ENCODE measurements around the gene SYF2. TPM values are rescaled to one million over a fixed set of nuclear protein-coding genes. Genes with fewer than 3 reads are reported as not detected.
A peak's percentile ranks its signal among the peaks of the same experiment; 100 is the strongest.

Gene SYF2
- total and polyA plus RNA-seq, 2 of the 4 experiments (the other 2 are of a cell fraction): 8.6 to 19.5 TPM

DNA sequence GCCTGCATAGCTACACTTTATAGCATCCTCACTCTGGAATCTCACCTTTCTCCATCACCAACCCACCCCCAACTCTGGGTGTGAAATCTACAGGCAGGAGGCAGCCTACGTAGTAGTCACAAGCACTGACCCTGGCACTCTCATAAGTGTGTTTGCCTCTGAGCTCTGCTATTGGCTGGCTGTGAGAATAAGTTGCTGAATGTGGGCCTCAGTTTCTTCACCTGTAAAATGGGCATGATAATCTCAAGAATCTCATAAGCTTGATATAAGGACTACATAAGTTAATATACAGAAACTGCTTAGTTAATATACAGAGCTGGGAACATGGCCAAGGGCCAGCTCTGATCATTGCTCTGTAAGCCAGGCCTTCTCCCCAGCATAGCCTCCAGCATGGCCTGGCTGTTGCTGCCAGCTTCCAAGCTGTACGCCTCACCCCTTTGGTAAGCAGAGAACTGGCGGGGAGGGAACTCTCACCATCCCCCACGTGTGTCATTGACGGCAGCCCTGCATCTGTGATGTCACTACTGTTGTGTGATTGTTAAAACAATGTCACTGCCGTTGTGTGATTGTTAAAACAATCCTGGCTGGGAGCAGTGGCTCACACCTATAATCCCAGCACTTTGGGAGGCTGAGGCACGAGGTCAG, 53.3 kb downstream of the SYF2 start:
- H3K9ac ChIP-seq (ENCODE audit: low read depth, low read length): no peak overlapping the region
- intact Hi-C loops (cut with micrococcal nuclease): no loop called here

More for the DNA sequence above, 53.3 kb downstream of the SYF2 start:
- BruUV-seq (replicated peaks): no TSS peak
- Histone ChIP-seq H3K27me3 (ENCODE audit: control insufficient read depth, insufficient read depth, low read length) (peaks cover 10% of the 10 kb centered on the region), H4K20me1 (ENCODE audit: insufficient read depth, low read length) (no peaks in the 10 kb centered on the region), H3K9me3 (ENCODE audit: control insufficient read depth, insufficient read depth, low read length) (no peaks in the 10 kb centered on the region), H3K14ac (replicated peaks; ENCODE audit: low read depth, low read length) (no peak overlapping the region), H2BK15ac (ENCODE audit: low read depth, low read length) (no peak overlapping the region), H2AK9ac (replicated peaks; ENCODE audit: low read depth, low read length, poor library complexity) (no peak overlapping the region), H4K5ac (ENCODE audit: low read depth, low read length) (no peak overlapping the region), H3K4ac (ENCODE audit: low read depth, low read length) (no peak overlapping the region), H2BK20ac (ENCODE audit: low read depth, low read length) (no peak overlapping the region), H2AK5ac (ENCODE audit: low read depth, low read length) (no peak overlapping the region), H3K9me1 (ENCODE audit: insufficient read depth, low read length) (no peaks in the 10 kb centered on the region), H3K4me3 (ENCODE audit: insufficient read depth, low read depth, low read length) (no peak overlapping the region), H2BK120ac (ENCODE audit: low read depth, low read length) (no peak overlapping the region), H3K36me3 (ENCODE audit: control insufficient read depth, insufficient read depth, low read length) (no peaks in the 10 kb centered on the region), H2BK5ac (ENCODE audit: low read depth, low read length, poor library complexity, severe bottlenecking) (no peak overlapping the region), H3K18ac (ENCODE audit: low read depth, low read length) (no peak overlapping the region), H3K4me2 (ENCODE audit: low read depth, low read length) (no peak overlapping the region), H2AFZ (replicated peaks; ENCODE audit: low read length, poor library complexity) (no peak overlapping the region), H3K23ac (ENCODE audit: low read depth, low read length) (no peak overlapping the region), H4K8ac (ENCODE audit: low read depth in 2 of 2, low read length in 2 of 2) (no peak overlapping the region), H4K91ac (ENCODE audit: insufficient read depth, low read depth, low read length) (no peak overlapping the region), H3K4me1 (ENCODE audit: control insufficient read depth, insufficient read depth, low read length) (peaks cover 2% of the 10 kb centered on the region; the same call in 1 of the 2 replicates), H3K79me1 (ENCODE audit: low read depth in 1 of 2, low read length in 2 of 2) (no peaks in the 10 kb centered on the region), H3K27ac (ENCODE audit: insufficient read depth, low read length) (no peak overlapping the region), H3K56ac (ENCODE audit: extremely low read depth, insufficient read depth, low read length) (no peak overlapping the region)
- CTCF ChIA-PET: no interaction called here
- no CpG with 5 or more reads among the region's 7 CpGs for WGBS, 2 experiments (ENCODE audit: extremely low coverage in 2 of 2, insufficient read length in 1 of 2)
- POLR2A ChIA-PET (ENCODE audit: unreplicated experiment): no interaction called here
- ATAC-seq (ENCODE audit: low read depth) (no peak), DNase-seq (peak; percentile 22)
- dilution Hi-C loops (cut with HindIII; ENCODE audit: low sequenced_read_pairs, unreplicated experiment): no loop called here
- TF ChIP-seq MXI1 (IDR thresholded peaks at IDR 0.05; ENCODE audit: borderline replicate concordance, low read depth, low read length) (no peak), FOS (IDR thresholded peaks at IDR 0.05; ENCODE audit: low read depth, low read length) (no peak), BHLHE40 (IDR thresholded peaks at IDR 0.05; ENCODE audit: low read depth, low read length) (no peak), POLR2A (IDR thresholded peaks at IDR 0.05; ENCODE audit: low read depth, low read length) (no peak)
- TF ChIP-seq, protein P1, sequence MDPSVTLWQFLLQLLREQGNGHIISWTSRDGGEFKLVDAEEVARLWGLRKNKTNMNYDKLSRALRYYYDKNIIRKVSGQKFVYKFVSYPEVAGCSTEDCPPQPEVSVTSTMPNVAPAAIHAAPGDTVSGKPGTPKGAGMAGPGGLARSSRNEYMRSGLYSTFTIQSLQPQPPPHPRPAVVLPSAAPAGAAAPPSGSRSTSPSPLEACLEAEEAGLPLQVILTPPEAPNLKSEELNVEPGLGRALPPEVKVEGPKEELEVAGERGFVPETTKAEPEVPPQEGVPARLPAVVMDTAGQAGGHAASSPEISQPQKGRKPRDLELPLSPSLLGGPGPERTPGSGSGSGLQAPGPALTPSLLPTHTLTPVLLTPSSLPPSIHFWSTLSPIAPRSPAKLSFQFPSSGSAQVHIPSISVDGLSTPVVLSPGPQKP (IDR thresholded peaks at IDR 0.05; ENCODE audit: borderline replicate concordance, low read depth, low read length): no peak
- in situ Hi-C loops (cut with MboI; ENCODE audit: low sequenced_read_pairs): no loop called here
